Small intestine (tissue), 7 donors: ENCODE measurements around the gene ULBP2. TPM values are rescaled to one million over a fixed set of nuclear protein-coding genes. Genes with fewer than 3 reads are reported as not detected.
"Not testable (repeated sequence)": the region's sequence is repeated elsewhere in the genome, so short reads cannot be mapped to it uniquely, and the experiment has no call there.

Experiments used
- DNase-seq, 2 donors: peaks; one replicate each; pipeline versions ENCODE4 v3.0.0 to v3.0.0-alpha.2; 2013
- FAIRE-seq: peaks from 2 replicates; lab custom pipeline; 2012; peaks lifted over from hg19 to GRCh38; lab: Jason Lieb, UNC
- H3K27ac ChIP-seq, 3 donors: one replicate each; pipeline ENCODE4 v1.5.1; 2013; ENCODE audit warnings: low read length in 2 of 3, mild to moderate bottlenecking in 2 of 3, control low read depth in 1 of 3, inconsistent platforms in 1 of 3, low read depth in 1 of 3, moderate library complexity in 1 of 3
- H3K27me3 ChIP-seq, 3 donors: one replicate each; pipeline ENCODE4 v1.6.1; 2013; ENCODE audit warnings: low read length in 3 of 3, inconsistent platforms in 1 of 3; ENCODE audit not compliant: control insufficient read depth in 3 of 3, insufficient read depth in 3 of 3
- H3K36me3 ChIP-seq, 3 donors: one replicate each; pipeline ENCODE4 v1.6.1; 2013; ENCODE audit warnings: low read length in 3 of 3, inconsistent platforms in 1 of 3, low read depth in 1 of 3, mild to moderate bottlenecking in 1 of 3, moderate library complexity in 1 of 3; ENCODE audit not compliant: control insufficient read depth in 3 of 3, insufficient read depth in 2 of 3
- H3K4me1 ChIP-seq, 3 donors: one replicate each; pipeline ENCODE4 v1.6.1; 2013; ENCODE audit warnings: low read length in 2 of 3, inconsistent platforms in 1 of 3, low read depth in 1 of 3, mild to moderate bottlenecking in 1 of 3, moderate library complexity in 1 of 3; ENCODE audit not compliant: control insufficient read depth in 3 of 3, insufficient read depth in 2 of 3
- H3K4me3 ChIP-seq, 3 donors: one replicate each; pipeline ENCODE4 v1.5.1; 2013; ENCODE audit warnings: low read length in 3 of 3, control low read depth in 1 of 3, inconsistent platforms in 1 of 3, low read depth in 1 of 3, mild to moderate bottlenecking in 1 of 3, moderate library complexity in 1 of 3
- H3K9me3 ChIP-seq, 2 donors: one replicate each; pipeline ENCODE4 v1.6.1; 2013; ENCODE audit warnings: low read depth in 1 of 2, low read length in 1 of 2; ENCODE audit not compliant: control insufficient read depth in 2 of 2, insufficient read depth in 1 of 2
- WGBS, 3 donors: extraction: QIAGEN DNeasy Blood & Tissue Kit; methylation state at CpG; one replicate each; pipeline ENCODE4 v1.1.7; 2013; 5-methylcytosine and 5-hydroxymethylcytosine counted together
- polyA plus RNA-seq, 4 donors: library from polyadenylated mRNA; stranded (reverse) in 3 of 4; unstranded in 1 of 4; fragments of 200-250 nt in 3 of 4; fragments of 120-200 nt in 1 of 4; gene quantifications; one replicate each; pipeline versions ENCODE4 v1.2.1 to v1.2.3, GENCODE V29; 2013
- donor health status: healthy with polysubstance abuse.
- donor health status: control.
- donor health status: control.
- donor health status: Bipolar disorder and iron deficiency.
- donor health status: healthy.

ULBP2 gene
- polyA plus RNA-seq, 4 donors = 0.10 to 0.30 TPM; not detected in 2

DNA sequence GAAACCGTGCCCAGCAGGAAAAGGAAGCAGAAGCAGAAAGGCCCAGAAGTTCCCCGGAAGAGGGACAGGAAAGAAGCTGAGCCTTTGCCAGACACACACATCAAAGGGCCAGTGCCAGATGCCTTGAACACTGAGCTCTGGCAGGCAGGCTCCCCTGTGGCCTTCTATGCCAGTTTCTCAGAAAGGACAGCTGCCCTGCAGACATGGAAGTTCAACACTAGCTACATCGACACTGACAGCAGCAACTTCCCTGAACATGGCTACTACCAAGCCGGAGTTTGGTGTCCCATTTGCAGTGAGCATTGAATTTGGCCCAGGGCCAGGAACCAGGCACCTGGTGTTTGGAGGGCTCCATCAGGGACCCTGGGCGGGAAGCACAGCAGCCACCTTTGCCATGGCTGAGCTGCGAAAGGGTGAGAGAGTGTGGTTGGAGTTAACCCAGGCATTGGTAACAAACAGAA, 35.9 kb upstream of the ULBP2 start:
- no peak for FAIRE-seq
- 76 to 88% (median 79%) methylated on average over 6 of the region's 6 CpGs for WGBS, 3 donors

DNA sequence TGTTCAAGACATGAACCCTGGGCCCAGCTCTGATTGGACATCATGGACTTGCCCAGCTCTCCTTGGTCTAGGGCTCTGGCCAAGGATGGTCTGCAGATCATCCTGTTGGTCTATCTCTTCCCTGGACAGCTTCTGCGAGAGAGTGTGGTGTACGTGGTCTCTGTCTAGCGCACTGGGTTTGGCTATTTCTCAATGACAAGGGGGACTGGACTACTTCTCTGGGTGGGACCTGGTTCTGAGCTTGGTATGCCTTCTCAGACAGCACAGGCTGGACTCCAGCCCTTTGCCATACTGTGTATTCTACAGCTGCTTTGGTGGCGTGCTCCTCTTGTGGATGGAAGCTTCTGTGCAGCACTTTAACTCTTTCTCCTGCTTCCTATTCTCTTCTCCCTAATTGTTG, 35.4 kb upstream of the ULBP2 start:
- peaks cover 0 to 9% of the 10 kb centered on the region in 2 donors for H3K9me3 ChIP-seq
- 94 to 97% (median 97%) methylated on average over 4 of the region's 4 CpGs for WGBS, 3 donors

More for the DNA sequence above, 35.9 kb upstream of the ULBP2 start:
- DNase-seq = no peak
- Histone ChIP-seq H3K4me3 (no peak overlapping the region), H3K27me3 (no peaks in the 10 kb centered on the region), H3K27ac (no peak overlapping the region), H3K36me3 (no peaks in the 10 kb centered on the region), H3K9me3 (peaks cover 0 to 9% of the 10 kb centered on the region in 2 donors), H3K4me1 (no peaks in the 10 kb centered on the region)

DNA sequence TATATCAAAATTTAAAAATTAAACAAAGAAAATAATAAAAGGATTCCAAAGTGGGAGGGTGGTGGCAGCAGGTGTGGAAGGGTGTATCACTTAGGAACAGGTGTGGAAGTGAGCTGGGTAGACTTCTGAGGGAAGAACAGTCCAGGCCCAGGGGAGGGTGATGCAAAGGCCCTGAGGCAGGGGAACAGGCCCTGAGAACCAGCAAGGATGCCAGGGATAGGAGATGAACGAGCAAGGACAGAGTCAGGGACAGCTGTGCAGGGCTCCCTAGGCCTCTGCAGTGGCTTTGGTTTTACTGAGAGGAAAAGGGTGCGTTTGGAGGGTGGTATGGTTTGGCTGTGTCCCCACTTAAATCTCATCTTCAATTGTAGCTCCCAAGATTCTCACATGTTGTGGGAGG, 34.5 kb upstream of the ULBP2 start:
- Histone ChIP-seq H3K4me3 (no peak overlapping the region), H3K4me1 (no peaks in the 10 kb centered on the region), H3K36me3 (no peaks in the 10 kb centered on the region), H3K27ac (no peak overlapping the region), H3K27me3 (no peaks in the 10 kb centered on the region), H3K9me3 (peaks cover 0 to 9% of the 10 kb centered on the region in 2 donors)
- DNase-seq (no peak), FAIRE-seq (no peak)
- WGBS, 3 donors = 73 to 85% (median 80%) methylated on average over 2 of the region's 2 CpGs

More for the DNA sequence above, 35.4 kb upstream of the ULBP2 start:
- DNase-seq = no peak
- Histone ChIP-seq H3K27me3 (no peaks in the 10 kb centered on the region), H3K27ac (no peak overlapping the region), H3K4me3 (no peak overlapping the region), H3K4me1 (no peaks in the 10 kb centered on the region), H3K36me3 (no peaks in the 10 kb centered on the region)
- FAIRE-seq = no peak

DNA sequence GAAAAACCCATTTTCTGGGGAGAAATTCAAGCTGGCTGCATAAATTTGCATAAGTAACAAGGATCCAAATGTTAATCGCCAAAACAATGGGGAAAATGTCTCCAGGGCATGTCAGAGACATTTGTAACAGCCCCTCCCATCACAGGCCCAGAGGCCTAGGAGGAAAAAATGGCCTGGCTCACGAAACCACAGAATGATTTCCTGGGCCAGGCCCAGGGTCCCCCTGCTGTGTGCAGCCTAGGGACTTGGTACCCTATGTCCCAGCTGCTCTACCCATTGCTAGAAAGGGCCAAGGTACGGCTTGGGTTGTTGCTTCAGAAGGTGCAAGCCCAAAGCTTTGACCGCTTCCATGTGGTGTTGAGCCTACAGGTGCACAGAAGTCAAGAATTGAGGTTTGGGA, 33.3 kb upstream of the ULBP2 start:
- not testable (repeated sequence) for H3K4me1 ChIP-seq, H3K27me3 ChIP-seq, H3K4me3 ChIP-seq, DNase-seq, FAIRE-seq, H3K9me3 ChIP-seq, H3K27ac ChIP-seq, H3K36me3 ChIP-seq
- 72 to 76% (median 72%) methylated on average over 4 of the region's 4 CpGs for WGBS, 3 donors

DNA sequence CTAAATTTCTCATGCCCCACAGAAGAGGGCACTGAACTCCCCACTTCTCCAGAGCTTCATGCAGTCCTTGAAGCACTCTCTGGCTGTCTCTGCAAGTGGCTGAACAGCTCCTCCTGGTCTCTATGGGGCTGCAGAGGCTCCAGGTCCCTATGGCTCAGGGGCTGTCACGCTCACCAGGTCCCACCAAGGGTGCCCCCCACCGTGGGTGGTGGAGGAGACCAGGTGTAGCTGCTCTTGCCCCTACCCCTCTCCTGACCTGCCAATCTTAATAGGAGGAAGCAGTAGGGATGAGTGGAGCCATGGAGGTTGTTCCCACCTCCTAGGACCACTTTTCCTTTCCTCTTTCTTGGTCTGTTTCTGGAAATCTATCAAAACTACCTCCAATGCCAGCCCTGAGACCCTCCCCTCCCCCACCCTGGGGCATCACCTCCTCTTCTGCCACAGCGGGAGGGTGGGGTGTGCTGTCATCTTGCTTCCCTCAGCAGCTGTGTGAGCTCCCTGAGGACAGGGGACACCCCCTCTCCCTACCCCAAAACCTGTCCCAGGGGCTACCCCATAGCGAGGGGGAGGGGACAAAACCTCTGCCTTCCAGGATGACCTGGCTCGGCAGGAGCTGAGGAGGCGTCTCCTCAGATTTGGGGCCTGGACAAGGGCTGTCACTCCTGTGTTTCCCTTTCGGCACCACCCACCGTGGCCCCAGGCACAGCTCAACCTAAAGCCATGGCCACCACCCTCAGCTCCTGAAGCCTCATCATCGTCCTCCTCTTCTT, 31.9 kb upstream of the ULBP2 start:
- WGBS, 3 donors = 82 to 94% (median 87%) methylated on average over 9 of the region's 9 CpGs

DNA sequence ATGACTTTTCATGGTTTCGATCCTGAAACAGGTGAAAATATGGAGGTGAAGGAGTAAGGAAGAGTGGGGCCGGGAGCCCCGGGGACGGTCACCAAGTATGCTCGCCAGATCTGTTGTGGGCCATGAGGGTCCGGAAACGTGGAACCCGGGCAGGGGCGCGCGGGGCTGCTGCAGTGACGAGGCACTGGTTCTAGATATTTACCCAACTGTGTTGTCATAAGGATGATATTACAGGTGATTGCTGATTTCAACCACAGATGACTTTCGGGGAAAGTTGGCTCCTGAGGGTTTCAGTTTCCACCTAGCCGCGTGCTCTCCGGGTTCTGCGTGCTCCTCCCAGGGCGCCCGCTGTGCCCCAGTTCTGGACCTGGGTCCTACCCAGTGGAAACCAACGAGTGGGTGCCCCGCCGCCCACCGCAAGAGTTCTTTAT, 31.1 kb upstream of the ULBP2 start:
- H3K9me3 ChIP-seq = peaks cover 0 to 9% of the 10 kb centered on the region in 2 donors
- no peak overlapping the region for H3K4me3 ChIP-seq
- 91 to 95% (median 94%) methylated on average over 23 of the region's 23 CpGs for WGBS, 3 donors
- no peaks in the 10 kb centered on the region for H3K36me3 ChIP-seq
- DNase-seq (no peak), FAIRE-seq (no peak)
- H3K27ac ChIP-seq = no peak overlapping the region
- no peaks in the 10 kb centered on the region for H3K4me1 ChIP-seq
- no peaks in the 10 kb centered on the region for H3K27me3 ChIP-seq

More for the DNA sequence above, 31.9 kb upstream of the ULBP2 start:
- Histone ChIP-seq H3K4me3 (no peak overlapping the region), H3K27me3 (no peaks in the 10 kb centered on the region), H3K9me3 (peaks cover 0 to 9% of the 10 kb centered on the region in 2 donors), H3K27ac (no peak overlapping the region), H3K36me3 (no peaks in the 10 kb centered on the region), H3K4me1 (no peaks in the 10 kb centered on the region)
- FAIRE-seq (no peak), DNase-seq (no peak)

DNA sequence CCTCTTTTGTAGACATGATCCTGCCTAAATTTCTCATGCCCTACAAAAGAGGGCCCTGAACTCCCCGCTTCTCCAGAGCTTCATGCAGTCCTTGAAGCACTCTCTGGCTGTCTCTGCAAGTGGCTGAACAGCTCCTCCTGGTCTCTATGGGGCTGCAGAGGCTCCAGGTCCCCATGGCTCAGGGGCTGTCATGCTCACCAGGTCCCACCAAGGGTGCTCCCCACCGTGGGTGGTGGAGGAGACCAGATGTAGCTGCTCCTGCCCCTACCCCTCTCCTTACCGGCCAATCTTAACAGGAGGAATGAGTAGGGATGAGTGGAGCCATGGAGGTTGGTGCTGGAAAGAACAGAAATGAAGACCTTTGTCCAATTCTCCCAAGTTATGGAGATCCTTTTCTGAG, 29.1 kb upstream of the ULBP2 start:
- not testable (repeated sequence) for H3K27me3 ChIP-seq

DNA sequence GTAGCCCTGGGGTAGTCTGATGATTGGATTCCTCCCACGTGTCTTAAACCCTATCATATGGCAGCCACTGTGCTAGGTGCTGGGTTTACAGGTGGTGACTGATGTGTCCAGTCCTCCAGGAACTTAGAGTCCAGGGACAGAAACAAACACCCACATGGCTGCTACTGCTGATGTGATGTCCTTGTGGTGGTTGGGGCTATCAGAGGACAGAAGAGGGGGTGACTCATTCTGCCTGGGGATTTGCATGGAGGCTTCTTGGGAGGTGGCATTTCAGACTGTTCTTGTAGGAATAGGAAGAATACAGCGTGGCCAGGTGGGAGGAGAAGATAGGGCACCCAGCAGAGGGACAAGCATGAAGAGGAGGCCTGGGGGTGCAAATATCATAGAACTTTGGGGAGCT, 28.7 kb upstream of the ULBP2 start:
- FAIRE-seq = no peak
- no peak overlapping the region for H3K27ac ChIP-seq
- 65 to 68% (median 66%) methylated on average over 2 of the region's 2 CpGs for WGBS, 3 donors
- H3K4me3 ChIP-seq = no peak overlapping the region
- no peaks in the 10 kb centered on the region for H3K4me1 ChIP-seq
- H3K9me3 ChIP-seq = peaks cover 0 to 9% of the 10 kb centered on the region in 2 donors
- no peak for DNase-seq
- no peaks in the 10 kb centered on the region for H3K36me3 ChIP-seq
- H3K27me3 ChIP-seq = peaks cover 0 to 3% (median 0%) of the 10 kb centered on the region in 3 donors

More for the DNA sequence above, 29.1 kb upstream of the ULBP2 start:
- H3K4me3 ChIP-seq, FAIRE-seq, DNase-seq, H3K9me3 ChIP-seq, H3K36me3 ChIP-seq, H3K4me1 ChIP-seq, H3K27ac ChIP-seq: not testable (repeated sequence)
- 73 to 75% (median 75%) methylated on average over 2 to 3 of the region's 3 CpGs for WGBS, 3 donors
